NCI-H2081 treated with DMSO at 0.1 percent for 48 hours (cell line): ENCODE measurements around the gene PLXNC1.
A peak's percentile ranks its signal among the peaks of the same experiment; 100 is the strongest.

Source experiments
- DNase-seq: peaks from one replicate; lab custom pipeline; 2025; lab: John Stamatoyannopoulos, UW

PLXNC1 gene

GRCh38 chr12:94157981-94158411 is 9.6 kb downstream of the PLXNC1 start:
- peak; percentile 65 for DNase-seq

DNA sequence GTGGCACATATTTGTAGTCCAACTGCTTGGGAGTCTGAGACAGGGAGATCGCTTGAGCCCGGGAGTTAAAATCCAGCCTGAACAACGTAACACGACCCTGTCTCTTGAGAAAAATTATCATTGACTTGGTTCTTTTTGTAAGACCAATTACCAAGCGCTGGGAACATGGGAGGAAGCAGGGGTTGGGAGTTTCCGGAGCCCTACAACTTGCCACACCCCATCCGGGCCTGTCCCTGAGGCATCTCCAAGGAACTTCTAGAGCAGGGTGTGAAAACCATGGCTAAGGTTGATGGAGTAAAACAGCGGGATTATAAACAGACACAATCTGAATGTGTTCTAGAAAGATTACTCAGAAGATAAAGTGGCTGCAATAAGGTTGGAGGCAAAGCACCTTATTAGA is 10.3 kb downstream of the PLXNC1 start:
- DNase-seq = no peak

GRCh38 chr12:94162108-94162507 is 13.7 kb downstream of the PLXNC1 start:
- no peak for DNase-seq

- no peak for DNase-seq
Measured at GRCh38 chr12:94163850-94164249, 15.5 kb downstream of the PLXNC1 start.

- no peak for DNase-seq
Measured at GRCh38 chr12:94165138-94165537, 16.8 kb downstream of the PLXNC1 start.

GRCh38 chr12:94165670-94166364 is 17.4 kb downstream of the PLXNC1 start:
- DNase-seq = no peak

- DNase-seq = no peak
Measured at GRCh38 chr12:94167071-94167755, 18.8 kb downstream of the PLXNC1 start.

DNA sequence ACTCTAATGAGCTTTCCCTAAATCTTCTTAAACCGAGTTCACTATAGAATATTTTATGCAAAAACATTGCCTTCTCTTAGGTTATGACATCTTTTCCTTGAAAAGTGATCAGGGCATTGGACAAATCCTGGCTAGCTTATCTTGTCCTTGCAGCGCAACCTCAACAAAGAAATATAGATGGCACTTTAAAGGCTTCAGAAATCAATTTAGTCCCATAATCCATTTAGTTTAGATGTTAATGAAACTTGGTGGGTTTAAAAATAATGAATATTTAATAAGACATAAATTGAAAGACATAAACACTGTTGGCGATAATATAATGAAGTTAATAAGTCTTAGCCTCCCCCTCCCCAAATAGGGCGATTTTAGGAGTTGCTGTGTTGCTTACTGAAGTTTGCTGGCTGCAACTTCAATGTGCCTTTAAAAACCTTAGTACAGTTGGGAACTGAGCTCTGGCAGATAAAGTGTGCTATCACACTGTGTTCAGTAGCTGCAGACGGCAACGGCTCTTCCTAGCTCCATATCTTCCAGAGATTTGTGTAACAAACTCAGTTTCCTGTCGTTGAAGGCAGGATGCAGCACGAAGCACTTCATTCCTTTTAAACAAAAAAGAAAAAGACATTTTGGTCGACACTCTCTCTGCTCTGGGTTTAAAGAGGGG is 19.5 kb downstream of the PLXNC1 start:
- no peak for DNase-seq

DNA sequence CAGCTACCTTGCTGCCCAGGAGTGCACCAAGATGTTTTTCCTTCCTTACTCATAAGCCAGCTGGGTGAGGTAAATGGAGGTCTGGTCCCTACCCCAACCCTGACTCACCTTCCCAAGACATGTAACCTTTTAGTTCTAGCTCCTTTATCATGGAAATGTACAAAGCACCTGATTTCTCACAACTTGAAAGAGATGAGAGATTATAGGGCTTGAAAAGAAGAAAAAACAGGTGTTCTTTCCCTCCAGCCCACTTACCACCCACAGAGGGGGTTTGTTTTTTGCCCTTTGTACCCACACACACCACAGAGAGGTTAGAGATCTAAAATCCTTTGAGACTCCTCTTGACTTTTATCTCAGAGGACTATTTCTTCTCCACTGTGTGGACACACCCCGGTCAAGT is 21.1 kb downstream of the PLXNC1 start:
- DNase-seq = no peak

DNA sequence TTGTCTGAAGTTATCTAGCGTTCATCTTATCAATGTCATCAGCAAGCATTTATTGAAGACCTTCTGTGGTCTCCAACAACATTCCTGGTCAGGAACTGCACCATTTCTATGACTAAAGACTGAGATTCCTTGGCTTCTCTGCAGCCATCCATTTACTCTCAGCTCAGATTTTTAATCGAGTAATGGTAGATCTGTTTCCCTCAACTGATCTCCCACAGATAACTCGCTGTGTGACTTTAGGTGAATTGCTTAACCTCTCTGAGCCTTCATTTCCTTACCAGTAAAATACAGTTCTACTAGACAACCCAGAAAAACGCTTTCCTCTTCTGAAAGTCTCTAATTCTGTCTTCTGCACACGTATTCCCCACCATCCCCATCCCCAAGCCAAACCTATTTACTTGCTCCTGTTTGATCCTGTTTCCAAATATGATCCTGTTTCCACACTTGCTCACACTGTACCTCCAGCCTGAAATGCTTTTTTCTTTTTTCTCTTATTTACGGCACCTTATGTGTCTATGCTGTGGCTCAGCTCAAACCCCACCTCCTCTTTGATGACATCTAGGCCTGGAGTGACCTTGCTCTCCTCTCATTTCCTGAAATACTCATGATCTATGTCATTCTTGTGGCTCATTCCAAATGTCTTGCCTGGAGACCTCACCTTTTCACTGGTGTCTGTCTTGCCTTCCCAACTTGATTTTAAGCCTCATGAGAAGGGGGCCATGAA is 21.8 kb downstream of the PLXNC1 start:
- no peak for DNase-seq

DNA sequence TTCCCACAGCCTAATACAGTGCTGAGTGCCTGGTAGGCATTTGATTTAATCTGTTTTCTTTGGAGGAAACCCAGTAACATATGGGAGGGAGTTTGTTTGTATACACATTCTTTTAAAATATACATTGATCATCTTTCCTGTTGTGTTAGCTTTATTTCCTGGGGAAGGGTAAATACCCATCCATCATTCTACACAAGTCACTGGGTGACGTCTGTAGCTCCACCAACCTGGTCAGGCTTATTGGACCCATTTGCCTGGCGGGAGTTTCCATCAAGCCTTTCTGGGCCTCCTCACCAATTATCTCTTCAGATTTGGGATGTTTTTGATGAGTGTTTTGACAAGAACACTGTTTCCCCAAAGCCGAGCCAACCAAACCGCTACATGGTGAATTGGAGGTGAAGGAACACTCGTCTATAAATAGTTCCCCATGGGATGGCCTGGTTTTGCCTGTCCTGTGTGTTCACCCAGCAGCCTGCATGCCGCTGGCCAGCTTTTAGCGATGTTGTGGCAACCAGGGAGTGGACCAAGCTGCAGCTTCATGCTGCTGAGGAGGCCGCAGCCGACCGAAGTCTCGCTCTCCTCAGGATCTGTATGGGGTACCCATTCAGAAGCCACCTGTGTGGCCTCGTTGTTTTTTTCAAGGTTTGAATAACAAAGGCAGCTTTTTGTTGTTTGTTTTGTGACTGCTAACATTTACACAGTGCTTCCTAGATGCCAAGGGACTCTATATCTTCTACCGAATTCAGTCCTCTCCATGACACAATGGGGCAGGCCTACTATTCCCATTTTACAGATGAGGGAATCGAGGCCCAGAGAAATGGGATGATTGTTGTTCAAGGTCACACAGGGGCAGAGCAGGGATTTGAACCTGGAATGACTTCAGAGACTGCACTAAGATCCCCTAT is 22.6 kb downstream of the PLXNC1 start:
- no peak for DNase-seq

DNA sequence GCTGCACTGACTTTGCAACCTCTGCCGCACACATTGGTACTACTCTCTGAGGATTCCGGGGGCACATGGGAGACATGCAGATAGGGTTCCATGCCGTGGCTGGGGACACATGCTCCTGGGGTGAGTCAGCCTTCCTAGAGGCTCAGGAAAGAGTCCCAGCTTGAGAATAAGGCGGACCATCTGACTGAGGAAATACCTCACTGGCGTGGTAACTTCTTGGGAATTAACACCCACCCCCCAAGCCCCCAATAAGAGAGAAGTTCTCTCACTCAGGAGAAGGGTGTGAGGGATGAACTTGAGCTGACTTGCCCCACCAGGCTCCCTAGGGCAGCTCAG is 23.2 kb downstream of the PLXNC1 start:
- DNase-seq = no peak

- no peak for DNase-seq
Measured at GRCh38 chr12:94172031-94172430, 23.7 kb downstream of the PLXNC1 start.

DNA sequence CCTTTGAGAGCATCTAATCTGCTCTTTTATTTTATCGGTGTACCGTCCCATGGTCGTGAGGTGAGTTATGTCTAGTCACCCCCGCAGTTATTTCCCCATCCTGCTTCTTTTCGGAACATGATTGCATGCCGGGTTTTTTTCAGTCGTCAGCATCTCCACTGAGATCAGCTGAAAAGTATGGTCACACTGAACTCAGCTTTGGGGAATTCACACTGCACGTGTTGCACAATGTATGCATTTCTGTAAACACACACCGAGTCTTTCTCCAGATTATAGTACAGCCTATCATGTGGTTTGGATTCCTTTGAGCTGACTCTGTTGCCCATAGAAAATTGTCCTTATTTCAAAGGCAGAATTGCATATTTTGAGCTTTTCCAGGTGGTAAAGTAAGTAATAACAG is 24.6 kb downstream of the PLXNC1 start:
- no peak for DNase-seq

DNA sequence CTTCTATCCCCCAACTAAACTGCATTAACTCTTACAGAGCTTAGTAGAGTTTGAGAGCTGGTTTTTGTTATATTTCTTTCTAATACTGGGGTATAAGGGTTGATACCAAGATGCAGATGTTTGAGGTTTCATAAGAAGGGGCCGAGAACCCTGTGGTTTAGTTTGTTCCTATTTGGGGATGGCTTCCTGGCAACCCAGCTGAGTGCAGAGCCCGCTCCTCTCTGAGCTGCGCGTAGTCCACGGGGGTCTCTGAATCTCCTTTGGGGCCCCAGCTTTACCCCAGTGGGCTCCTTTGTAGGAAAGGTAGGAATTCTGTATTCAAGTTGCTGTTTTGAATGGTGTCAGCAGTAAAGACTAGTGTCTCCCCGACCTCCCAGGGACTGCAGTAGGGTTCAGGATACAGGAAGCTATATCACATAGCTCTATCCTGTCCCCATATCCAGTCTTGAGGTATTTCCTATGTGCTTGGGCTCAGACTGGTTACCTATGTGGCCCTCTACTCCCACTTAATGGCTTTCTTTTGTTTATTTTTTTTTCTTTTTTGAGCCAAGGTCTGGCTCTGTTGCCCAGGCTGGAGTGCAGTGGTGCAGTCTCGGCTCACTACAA is 25.4 kb downstream of the PLXNC1 start:
- DNase-seq = no peak

DNA sequence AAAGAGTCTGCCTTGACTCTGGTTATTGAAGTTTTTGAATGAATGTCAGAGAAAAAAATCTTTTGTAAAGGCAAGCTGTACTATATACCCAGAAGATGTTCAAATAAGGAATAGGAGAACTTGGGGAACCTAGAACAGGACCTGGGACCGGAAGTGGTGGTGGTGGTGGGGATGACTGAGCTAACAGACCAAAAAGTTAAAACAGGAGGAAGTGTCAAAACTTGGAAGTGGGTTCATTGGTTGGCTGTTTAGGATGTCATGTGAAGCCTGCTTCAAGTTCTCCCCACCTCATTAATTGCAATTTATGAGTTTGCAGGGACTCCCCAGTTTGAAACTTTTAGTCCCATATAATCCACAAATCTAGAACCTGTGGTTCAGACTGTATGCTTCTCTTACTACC is 26.2 kb downstream of the PLXNC1 start:
- no peak for DNase-seq

DNA sequence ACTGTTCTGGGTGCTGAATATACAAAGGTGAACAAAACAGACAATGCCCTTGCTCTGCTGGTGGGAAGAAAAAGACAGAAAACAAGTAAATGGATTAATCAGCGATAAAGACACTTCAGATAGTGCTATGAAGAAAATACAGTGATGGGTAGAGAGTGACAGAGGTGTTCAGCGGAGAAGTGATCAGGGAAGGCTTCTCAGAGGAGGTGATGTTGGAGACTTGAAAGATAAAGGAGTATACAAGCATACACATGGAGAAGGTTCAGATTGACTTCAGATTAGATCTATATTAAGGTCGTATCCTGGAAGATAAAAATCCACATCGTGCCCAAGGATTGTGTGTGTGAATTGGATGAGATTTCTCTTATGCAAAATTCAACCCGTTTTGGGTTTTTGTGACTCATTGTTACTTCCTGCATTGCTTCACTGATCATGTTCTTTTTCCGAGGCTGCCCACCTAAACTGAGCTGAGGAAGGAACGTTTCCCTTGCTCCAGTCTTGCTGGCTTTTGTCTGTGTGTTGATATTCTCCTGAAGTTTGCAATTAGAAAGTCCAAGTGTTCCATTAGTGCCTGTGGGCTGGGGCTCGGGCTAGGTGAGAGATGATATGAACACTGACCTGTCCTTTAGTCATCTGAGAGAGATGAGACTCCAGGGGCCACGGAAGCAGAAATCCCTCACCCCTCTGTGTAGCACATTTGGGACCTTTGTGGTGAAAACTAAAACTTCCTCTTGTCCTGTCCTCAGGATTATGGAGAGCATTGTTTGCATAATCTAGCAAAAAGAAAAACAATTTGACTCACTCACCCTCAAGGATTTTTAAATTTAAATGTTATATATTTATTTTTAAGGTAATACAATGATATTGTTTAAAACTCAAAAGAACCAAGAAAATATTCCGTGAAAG is 27.6 kb downstream of the PLXNC1 start:
- DNase-seq = no peak

GRCh38 chr12:94178054-94178453 is 29.7 kb downstream of the PLXNC1 start:
- no peak for DNase-seq

- no peak for DNase-seq
Measured at GRCh38 chr12:94178882-94179281, 30.5 kb downstream of the PLXNC1 start.

GRCh38 chr12:94179723-94180122 is 31.3 kb downstream of the PLXNC1 start:
- DNase-seq = no peak
